AG10803 (cell line): ENCODE measurements around the gene PRCP.
"Not testable (repeated sequence)": the region's sequence is repeated elsewhere in the genome, so short reads cannot be mapped to it uniquely, and the experiment has no call there.

ENCODE experiments used
- DNase-seq: peaks from one replicate; pipeline ENCODE4 v3.0.0; 2010; ENCODE audit warnings: low read depth
- H3K4me3 ChIP-seq: 2 replicates; pipeline ENCODE4 v1.5.1; 2011; ENCODE audit warnings: mild to moderate bottlenecking, low read length, control low read depth
- CTCF ChIP-seq: conservative IDR thresholded peaks from 2 replicates; pipeline ENCODE4 v1.5.1; 2011; ENCODE audit warnings: mild to moderate bottlenecking, low read length, control low read depth, inconsistent platforms

The PRCP gene

GRCh38 chr11:82924522-82925224 is 24.4 kb upstream of the PRCP start:
- no peak for TF ChIP-seq CTCF
- no peak overlapping the region for H3K4me3 ChIP-seq
- no peak for DNase-seq

DNA sequence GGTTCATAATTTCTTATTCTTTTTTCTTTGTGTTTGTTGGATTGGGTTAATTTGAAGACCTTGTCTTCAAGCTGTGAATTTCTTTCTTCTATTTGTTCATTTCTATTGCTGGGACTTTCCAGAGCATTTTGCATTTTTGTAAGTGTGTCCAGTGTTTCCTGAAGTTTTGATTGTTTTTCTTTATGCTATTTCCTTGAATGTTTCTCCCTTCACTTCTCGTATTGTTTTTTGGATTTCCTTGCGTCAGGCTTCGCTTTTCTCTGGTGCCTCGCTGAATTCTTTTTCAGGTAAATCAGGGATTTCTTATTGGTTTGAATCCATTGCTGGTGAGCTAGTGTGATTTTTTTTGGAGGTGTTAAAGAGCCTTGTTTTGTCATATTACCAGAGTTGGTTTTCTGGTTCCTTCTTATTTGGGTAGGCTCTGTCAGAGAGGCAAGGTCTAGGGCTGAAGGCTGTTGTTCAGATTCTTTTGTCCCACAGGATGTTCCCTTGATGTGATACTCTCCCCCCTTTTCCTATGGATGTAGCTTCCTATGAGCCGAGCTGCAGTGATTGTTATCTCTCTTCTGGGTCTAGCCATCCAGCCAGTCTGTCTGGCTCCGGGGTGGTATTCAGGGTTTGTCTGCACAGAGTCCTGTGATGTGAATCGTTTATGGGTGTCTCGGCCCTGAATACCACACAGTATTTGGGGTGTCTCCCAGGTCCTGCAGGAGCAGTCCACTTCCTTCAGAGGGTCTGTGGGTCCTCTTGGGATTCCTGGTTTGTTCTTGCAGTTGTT is 22.4 kb upstream of the PRCP start:
- DNase-seq, H3K4me3 ChIP-seq: not testable (repeated sequence)

DNA sequence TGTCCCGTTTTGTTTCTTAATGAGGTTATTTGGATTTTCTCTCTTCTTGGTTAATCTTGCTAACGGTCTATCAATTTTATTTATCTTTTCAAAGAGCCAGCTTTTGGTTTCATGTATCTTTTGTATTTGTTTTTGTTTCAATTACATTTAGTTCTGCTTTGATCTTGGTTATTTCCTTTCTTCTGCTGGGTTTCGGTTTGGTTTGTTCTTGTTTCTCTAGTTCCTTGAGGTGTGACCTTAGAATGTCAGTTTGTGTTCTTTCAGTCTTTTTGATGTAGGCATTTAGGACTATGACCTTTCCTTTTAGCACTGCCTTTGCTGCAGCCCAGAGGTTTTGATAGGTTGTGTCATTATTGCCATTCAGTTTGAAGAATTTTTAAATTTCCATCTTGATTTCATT is 20.0 kb upstream of the PRCP start:
- H3K4me3 ChIP-seq: not testable (repeated sequence)

GRCh38 chr11:82919786-82920185 is 19.6 kb upstream of the PRCP start:
- DNase-seq, H3K4me3 ChIP-seq: not testable (repeated sequence)

More for the DNA sequence above, 20.0 kb upstream of the PRCP start:
- not testable (repeated sequence) for DNase-seq

GRCh38 chr11:82909015-82909640 is 8.9 kb upstream of the PRCP start:
- DNase-seq: peak; percentile 5

GRCh38 chr11:82908311-82908710 is 8.1 kb upstream of the PRCP start:
- no peak for DNase-seq
- no peak for TF ChIP-seq CTCF
- no peak overlapping the region for H3K4me3 ChIP-seq

More at GRCh38 chr11:82909015-82909640, 8.9 kb upstream of the PRCP start:
- no peak for TF ChIP-seq CTCF
- no peak overlapping the region for H3K4me3 ChIP-seq

DNA sequence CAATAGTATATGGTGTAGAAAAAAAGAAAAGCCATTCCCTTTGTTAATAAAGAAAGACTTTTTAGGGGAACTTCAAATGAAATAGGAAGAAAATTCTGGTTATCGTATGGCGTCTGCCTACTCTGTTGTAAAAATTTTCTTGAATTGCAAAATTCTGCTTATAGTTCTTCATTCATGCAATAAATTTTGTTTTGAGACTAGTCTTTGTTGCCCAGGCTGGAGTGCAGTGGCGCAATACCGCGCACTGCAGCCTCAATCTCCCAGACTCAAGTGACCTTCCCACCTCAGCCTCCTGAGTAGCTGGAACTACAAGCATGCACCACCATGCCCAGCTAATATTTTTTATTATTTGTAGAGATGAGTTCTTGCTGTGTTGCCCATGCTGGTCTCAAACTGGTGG is 7.1 kb upstream of the PRCP start:
- DNase-seq: no peak
- no peak overlapping the region for H3K4me3 ChIP-seq
- TF ChIP-seq CTCF: no peak

GRCh38 chr11:82906931-82907330 is 6.7 kb upstream of the PRCP start:
- TF ChIP-seq CTCF: no peak
- H3K4me3 ChIP-seq: peak overlapping the region; percentile 2
- no peak for DNase-seq
